ENCODE measurements around the gene RBFOX2. TPM values are rescaled to one million over a fixed set of nuclear protein-coding genes. Genes with fewer than 3 reads are reported as not detected.

The RBFOX2 gene
- total RNA-seq, 2 experiments from 2014 or later = 54.3 to 78.7 TPM

DNA sequence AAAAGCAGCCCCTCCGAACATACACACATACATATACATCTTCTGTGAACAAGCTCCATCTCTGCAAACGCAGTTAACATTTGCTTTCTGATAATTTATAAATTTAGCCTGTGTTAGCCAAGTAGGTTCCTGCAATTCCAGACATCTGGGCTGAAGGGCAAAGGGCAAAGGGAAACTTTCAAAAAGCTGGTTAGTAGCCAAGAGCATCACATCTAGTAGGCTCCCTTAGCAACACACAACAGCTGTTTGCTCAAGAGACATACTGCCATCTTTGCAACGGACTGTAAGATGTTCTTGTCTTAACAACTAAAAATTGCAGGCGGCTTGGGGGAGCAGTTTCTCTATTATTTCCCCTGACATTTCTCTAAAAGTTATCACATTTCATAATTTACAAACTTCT is 134.9 kb downstream of the RBFOX2 start:
- Histone ChIP-seq H3K4me2 (ENCODE audit: low read length) (peak overlapping the region; percentile 98), H3K27ac (ENCODE audit: low read depth, low read length, poor library complexity, severe bottlenecking) (peak overlapping the region; percentile 73), H3K4me1 (ENCODE audit: insufficient read depth, low read length, poor library complexity, severe bottlenecking) (peaks cover 72% of the 10 kb centered on the region), H4K20me1 (ENCODE audit: insufficient read depth, low read length) (no peaks in the 10 kb centered on the region), H3K79me2 (ENCODE audit: insufficient read depth, low read depth, low read length) (peaks cover 73% of the 10 kb centered on the region), H3K36me3 (ENCODE audit: insufficient read depth, low read length) (peaks cover 18% of the 10 kb centered on the region), H3K9me2 (ENCODE audit: insufficient read depth, low read length) (no peaks in the 10 kb centered on the region), H3K9me3 (ENCODE audit: low read length) (0 out of 2 replicates have a peak, but pooled peaks cover 8% of the 10 kb centered on the region), H3K4me3 (ENCODE audit: low read depth, low read length, poor library complexity, severe bottlenecking) (peak overlapping the region; percentile 68), H2AFZ (ENCODE audit: low read length) (no peak overlapping the region; the same call in 1 of the 2 replicates)
- CTCF ChIA-PET (ENCODE audit: unreplicated experiment) = interaction anchor here (0.9 to 2.4 kb wide), 4 partner anchors 8 to 24 kb away, joined by 3 to 12 read pairs (median 3); no protein-coding TSS in a partner anchor
- DNase-seq (ENCODE audit: low spot score) = peak; percentile 67
- POLR2A ChIA-PET = interaction anchor here (0.6 to 3.7 kb wide), 10 partner anchors 8 to 167 kb away, joined by 3 to 23 read pairs (median 6); no protein-coding TSS in a partner anchor
- TF ChIP-seq, protein P1, sequence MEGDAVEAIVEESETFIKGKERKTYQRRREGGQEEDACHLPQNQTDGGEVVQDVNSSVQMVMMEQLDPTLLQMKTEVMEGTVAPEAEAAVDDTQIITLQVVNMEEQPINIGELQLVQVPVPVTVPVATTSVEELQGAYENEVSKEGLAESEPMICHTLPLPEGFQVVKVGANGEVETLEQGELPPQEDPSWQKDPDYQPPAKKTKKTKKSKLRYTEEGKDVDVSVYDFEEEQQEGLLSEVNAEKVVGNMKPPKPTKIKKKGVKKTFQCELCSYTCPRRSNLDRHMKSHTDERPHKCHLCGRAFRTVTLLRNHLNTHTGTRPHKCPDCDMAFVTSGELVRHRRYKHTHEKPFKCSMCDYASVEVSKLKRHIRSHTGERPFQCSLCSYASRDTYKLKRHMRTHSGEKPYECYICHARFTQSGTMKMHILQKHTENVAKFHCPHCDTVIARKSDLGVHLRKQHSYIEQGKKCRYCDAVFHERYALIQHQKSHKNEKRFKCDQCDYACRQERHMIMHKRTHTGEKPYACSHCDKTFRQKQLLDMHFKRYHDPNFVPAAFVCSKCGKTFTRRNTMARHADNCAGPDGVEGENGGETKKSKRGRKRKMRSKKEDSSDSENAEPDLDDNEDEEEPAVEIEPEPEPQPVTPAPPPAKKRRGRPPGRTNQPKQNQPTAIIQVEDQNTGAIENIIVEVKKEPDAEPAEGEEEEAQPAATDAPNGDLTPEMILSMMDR (conservative IDR thresholded peaks at IDR 0.05; ENCODE audit: low read length) = no peak
- no peak for TF ChIP-seq EZH2phosphoT487 (IDR thresholded peaks at IDR 0.05; ENCODE audit: borderline replicate concordance, low read depth, low read length)
- no TSS peak for BruUV-seq (replicated peaks)
- intact Hi-C loops (cut with micrococcal nuclease; ENCODE audit: unreplicated experiment) = no loop called here

- Histone ChIP-seq H2AFZ (ENCODE audit: low read length) (no peak overlapping the region), H3K4me3 (ENCODE audit: low read depth, low read length, poor library complexity, severe bottlenecking) (peak overlapping the region; percentile 68), H3K36me3 (ENCODE audit: insufficient read depth, low read length) (peaks cover 26% of the 10 kb centered on the region), H3K9me2 (ENCODE audit: insufficient read depth, low read length) (no peaks in the 10 kb centered on the region), H4K20me1 (ENCODE audit: insufficient read depth, low read length) (no peaks in the 10 kb centered on the region), H3K4me1 (ENCODE audit: insufficient read depth, low read length, poor library complexity, severe bottlenecking) (peaks cover 73% of the 10 kb centered on the region), H3K27ac (ENCODE audit: low read depth, low read length, poor library complexity, severe bottlenecking) (peak overlapping the region; percentile 73), H3K4me2 (ENCODE audit: low read length) (peak overlapping the region; percentile 98), H3K79me2 (ENCODE audit: insufficient read depth, low read depth, low read length) (peaks cover 70% of the 10 kb centered on the region), H3K9me3 (ENCODE audit: low read length) (0 out of 2 replicates have a peak, but pooled peaks cover 15% of the 10 kb centered on the region)
- DNase-seq (ENCODE audit: low spot score) = no peak
- CTCF ChIA-PET (ENCODE audit: unreplicated experiment) = interaction anchor here (0.5 to 2.4 kb wide), 4 partner anchors 10 to 23 kb away, joined by 3 to 12 read pairs (median 3); no protein-coding TSS in a partner anchor
- TF ChIP-seq, protein P1 (conservative IDR thresholded peaks at IDR 0.05; ENCODE audit: low read length) = no peak
- no peak for TF ChIP-seq EZH2phosphoT487 (IDR thresholded peaks at IDR 0.05; ENCODE audit: borderline replicate concordance, low read depth, low read length)
- POLR2A ChIA-PET = interaction anchor here (0.7 to 3.7 kb wide), 5 partner anchors 10 to 42 kb away, joined by 3 to 23 read pairs (median 11); no protein-coding TSS in a partner anchor
- BruUV-seq (replicated peaks) = no TSS peak
- intact Hi-C loops (cut with micrococcal nuclease; ENCODE audit: unreplicated experiment) = no loop called here
Observed at GRCh38 chr22:35892192-35892591, 136.4 kb downstream of the RBFOX2 start.

DNA sequence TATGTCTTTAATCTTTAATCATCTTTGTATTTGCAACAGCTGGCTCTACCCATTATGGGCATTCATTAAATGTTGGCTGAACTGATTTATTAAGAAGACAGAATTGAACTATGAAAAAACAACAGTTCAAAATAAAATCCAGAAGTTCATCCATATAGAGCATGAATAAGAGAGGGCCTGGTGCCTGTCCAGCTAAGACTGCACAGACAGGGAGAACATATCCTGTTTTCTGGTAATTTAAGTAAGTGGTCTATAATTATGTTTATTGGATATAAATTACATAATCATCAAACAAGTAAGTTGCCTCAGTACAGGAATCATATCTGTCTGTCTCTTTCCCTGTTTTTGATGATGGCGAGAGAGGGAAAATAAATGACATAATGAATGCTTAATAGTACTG is 137.2 kb downstream of the RBFOX2 start:
- intact Hi-C loops (cut with micrococcal nuclease; ENCODE audit: unreplicated experiment) = no loop called here
- BruUV-seq (replicated peaks) = no TSS peak
- ChIA-PET POLR2A (no interaction called here), CTCF (ENCODE audit: unreplicated experiment) (no interaction called here)
- DNase-seq (ENCODE audit: low spot score) = no peak
- no peaks in the 10 kb centered on the region for H4K20me1 ChIP-seq (ENCODE audit: insufficient read depth, low read length)
- TF ChIP-seq, protein P1 (conservative IDR thresholded peaks at IDR 0.05; ENCODE audit: low read length) = no peak
- TF ChIP-seq EZH2phosphoT487 (IDR thresholded peaks at IDR 0.05; ENCODE audit: borderline replicate concordance, low read depth, low read length) = no peak
- no peak overlapping the region for H2AFZ ChIP-seq (ENCODE audit: low read length)
- peaks cover 65% of the 10 kb centered on the region for H3K4me1 ChIP-seq (ENCODE audit: insufficient read depth, low read length, poor library complexity, severe bottlenecking)
- peaks cover 26% of the 10 kb centered on the region for H3K36me3 ChIP-seq (ENCODE audit: insufficient read depth, low read length)
- peak overlapping the region; percentile 98 for H3K4me2 ChIP-seq (ENCODE audit: low read length)
- H3K27ac ChIP-seq (ENCODE audit: low read depth, low read length, poor library complexity, severe bottlenecking) = no peak overlapping the region
- H3K9me2 ChIP-seq (ENCODE audit: insufficient read depth, low read length) = no peaks in the 10 kb centered on the region
- peaks cover 70% of the 10 kb centered on the region for H3K79me2 ChIP-seq (ENCODE audit: insufficient read depth, low read depth, low read length)
- H3K9me3 ChIP-seq (ENCODE audit: low read length) = 0 out of 2 replicates have a peak, but pooled peaks cover 15% of the 10 kb centered on the region
- peak overlapping the region; percentile 68 for H3K4me3 ChIP-seq (ENCODE audit: low read depth, low read length, poor library complexity, severe bottlenecking)

All from OCI-LY7 (cell line).